AG04450 (cell line): ENCODE data around the gene ITGB5. TPM values are rescaled to one million over a fixed set of nuclear protein-coding genes. Genes with fewer than 3 reads are reported as not detected.

Experiments
- CTCF ChIA-PET: fragments of 300-600, 350-600 bp; formaldehyde crosslinking; extraction: SDS; loops from one replicate; lab custom pipeline; 2022; ENCODE audit warnings: antibody characterized with exemption, inconsistent platforms; lab: Charles Lee
- POLR2A ChIA-PET: fragments of 350-600 bp; formaldehyde crosslinking; extraction: SDS; loops from one replicate; lab custom pipeline; 2021; ENCODE audit warnings: antibody characterized with exemption, inconsistent platforms; lab: Yijun Ruan, JAX
- DNase-seq: peaks from one replicate; pipeline ENCODE4 v3.0.0-alpha.2; 2011; ENCODE audit warnings: low read depth, low spot score
- H3K27ac ChIP-seq: one replicate; pipeline ENCODE4 v1.5.1; 2012; ENCODE audit warnings: low read depth, low read length, control low read depth
- H3K27me3 ChIP-seq: one replicate; pipeline ENCODE4 v1.6.0; 2012; ENCODE audit warnings: low read length; ENCODE audit not compliant: control insufficient read depth, insufficient read depth
- H3K4me3 ChIP-seq: 2 replicates; pipeline ENCODE4 v1.5.1; 2011; ENCODE audit warnings: mild to moderate bottlenecking, low read depth, low read length, control low read depth
- H3K9me3 ChIP-seq: 2 replicates; pipeline ENCODE4 v1.5.1; 2012; ENCODE audit warnings: low read length; ENCODE audit not compliant: control insufficient read depth, insufficient read depth
- CTCF ChIP-seq: IDR thresholded peaks from 2 replicates; pipeline ENCODE4 v1.5.1; 2011; ENCODE audit warnings: low read depth, low read length, control low read depth, inconsistent platforms
- polyA plus RNA-seq: library from polyadenylated mRNA; depleted of rRNA; stranded (reverse); fragments of >200 nt; gene quantifications from 2 replicates; pipeline ENCODE4 v1.2.3, GENCODE V29; 2011

The ITGB5 gene
- polyA plus RNA-seq, 1 experiment: 127 TPM

GRCh38 chr3:124923833-124924232, 36.7 kb upstream of the ITGB5 start:
- no peaks in the 10 kb centered on the region for H3K9me3 ChIP-seq
- no peak overlapping the region for H3K4me3 ChIP-seq
- peak; percentile 33 for TF ChIP-seq CTCF
- H3K27ac ChIP-seq: no peak overlapping the region
- no peak for DNase-seq
- POLR2A ChIA-PET: no interaction called here
- CTCF ChIA-PET: interaction anchor here (1.2 to 2.7 kb wide), 4 partner anchors 9 to 662 kb away, joined by 3 to 10 read pairs (median 3); no protein-coding TSS in a partner anchor
- H3K27me3 ChIP-seq: peaks cover 7% of the 10 kb centered on the region

- POLR2A ChIA-PET: no interaction called here
Measured at GRCh38 chr3:124920718-124921117, 33.6 kb upstream of the ITGB5 start.

GRCh38 chr3:124919756-124920155, 32.6 kb upstream of the ITGB5 start:
- H3K27ac ChIP-seq: no peak overlapping the region
- H3K9me3 ChIP-seq: no peaks in the 10 kb centered on the region
- POLR2A ChIA-PET: no interaction called here
- no peak for DNase-seq
- peaks cover 16% of the 10 kb centered on the region for H3K27me3 ChIP-seq
- CTCF ChIA-PET: no interaction called here
- TF ChIP-seq CTCF: no peak
- H3K4me3 ChIP-seq: no peak overlapping the region

More at GRCh38 chr3:124920718-124921117, 33.6 kb upstream of the ITGB5 start:
- no peak for DNase-seq
- CTCF ChIA-PET: interaction anchor here (0.7 kb wide), 1 partner anchor 370 kb away, joined by 3 read pairs; no protein-coding TSS in a partner anchor
- no peak for TF ChIP-seq CTCF
- H3K27me3 ChIP-seq: peaks cover 16% of the 10 kb centered on the region
- no peaks in the 10 kb centered on the region for H3K9me3 ChIP-seq
- H3K4me3 ChIP-seq: no peak overlapping the region
- H3K27ac ChIP-seq: no peak overlapping the region

- no peak for DNase-seq
- CTCF ChIA-PET: interaction anchor here (1.1 to 1.8 kb wide), 3 partner anchors 9 to 17 kb away, joined by 3 to 10 read pairs (median 4); no protein-coding TSS in a partner anchor
- Histone ChIP-seq H3K27me3 (peaks cover 12% of the 10 kb centered on the region), H3K27ac (no peak overlapping the region), H3K4me3 (no peak overlapping the region), H3K9me3 (no peaks in the 10 kb centered on the region)
- no peak for TF ChIP-seq CTCF
- POLR2A ChIA-PET: interaction anchor here (0.7 kb wide), 1 partner anchor 535 kb away, joined by 3 read pairs; no protein-coding TSS in a partner anchor
Measured at GRCh38 chr3:124918524-124918923, 31.4 kb upstream of the ITGB5 start.

- Histone ChIP-seq H3K4me3 (no peak overlapping the region), H3K9me3 (no peaks in the 10 kb centered on the region), H3K27ac (no peak overlapping the region), H3K27me3 (peaks cover 14% of the 10 kb centered on the region)
- POLR2A ChIA-PET: interaction anchor here (0.7 kb wide), 1 partner anchor 1032 kb away, joined by 3 read pairs; no protein-coding TSS in a partner anchor
- no peak for DNase-seq
- CTCF ChIA-PET: interaction anchor here (0.5 to 1.8 kb wide), 4 partner anchors 12 to 156 kb away, joined by 3 to 10 read pairs (median 6); no protein-coding TSS in a partner anchor
- no peak for TF ChIP-seq CTCF
Measured at GRCh38 chr3:124916837-124917409, 29.8 kb upstream of the ITGB5 start.
